ENCODE results near the gene EDIL3.

GRCh38 chr5:83921666-83922193 is 462.9 kb downstream of the EDIL3 start:
- TF ChIP-seq CTCF (conservative IDR thresholded peaks at IDR 0.05 in 1 of 2, IDR thresholded peaks at IDR 0.05 in 1 of 2; ENCODE audit: low read depth in 1 of 2, low read length in 2 of 2) (no peak), EZH2 (IDR thresholded peaks at IDR 0.05; ENCODE audit: low read length, missing control alignments) (no peak)

Measured in fibroblast of lung (primary cell).